SK-N-SH treated with all-trans-retinoic acid at 6 μM for 48 hours (cell line): ENCODE data around the gene THRB.

Source experiments
- ATAC-seq: fragments of 200-7000 bp; cut with Tn5 transposase; 3 replicates; pipeline ENCODE4 v1.9.1; 2020; ENCODE audit warnings: mild to moderate bottlenecking, moderate library complexity
- ARNTL ChIP-seq: fragments of 450-650 bp; formaldehyde crosslinking; IDR thresholded peaks from 2 replicates; pipeline ENCODE4 v1.5.0; 2020; ENCODE audit warnings: low read depth, mild to moderate bottlenecking, moderate library complexity, borderline replicate concordance
- BACH2 ChIP-seq: fragments of 250-450 bp; sonication (Bioruptor Pico); IDR thresholded peaks from 2 replicates; pipeline ENCODE4 v1.9.0; 2021; ENCODE audit warnings: mild to moderate bottlenecking, borderline replicate concordance
- CREB5 ChIP-seq: fragments of 250-450 bp; sonication (Bioruptor Pico); IDR thresholded peaks from 2 replicates; pipeline ENCODE4 v1.5.1; 2020; ENCODE audit warnings: low read depth, mild to moderate bottlenecking, moderate library complexity
- CSDC2 ChIP-seq: fragments of 250-450 bp; sonication (Bioruptor Pico); IDR thresholded peaks from 2 replicates; pipeline ENCODE4 v1.5.0; 2020; ENCODE audit warnings: mild to moderate bottlenecking, moderate library complexity
- CSRNP3 ChIP-seq: fragments of 250-450 bp; sonication (Bioruptor Pico); IDR thresholded peaks from 2 replicates; pipeline ENCODE4 v1.5.1; 2021; ENCODE audit warnings: mild to moderate bottlenecking, moderate library complexity
- GLIS3 ChIP-seq: fragments of 250-450 bp; sonication (Bioruptor Pico); IDR thresholded peaks from 2 replicates; pipeline ENCODE4 v1.5.0; 2020; ENCODE audit warnings: mild to moderate bottlenecking, moderate library complexity
- ISL1 ChIP-seq: fragments of 250-450 bp; sonication (Bioruptor Pico); IDR thresholded peaks from 2 replicates; pipeline ENCODE4 v2.1.2; 2022; ENCODE audit warnings: mild to moderate bottlenecking, moderate library complexity
- OSR1 ChIP-seq: fragments of 250-450 bp; sonication (Bioruptor Pico); IDR thresholded peaks from 2 replicates; pipeline ENCODE4 v1.8.0; 2022; ENCODE audit warnings: moderate library complexity, mild to moderate bottlenecking, inconsistent platforms
- POU6F1 ChIP-seq: fragments of 250-450 bp; sonication (Bioruptor Pico); IDR thresholded peaks from 2 replicates; pipeline ENCODE4 v1.8.0; 2021; ENCODE audit warnings: low read depth, mild to moderate bottlenecking, moderate library complexity, borderline replicate concordance
- PPARA ChIP-seq: fragments of 250-450 bp; sonication (Bioruptor Pico); IDR thresholded peaks from 2 replicates; pipeline ENCODE4 v1.5.0; 2020; ENCODE audit warnings: mild to moderate bottlenecking, borderline replicate concordance
- RARB ChIP-seq: fragments of 250-450 bp; sonication (Bioruptor Pico); IDR thresholded peaks from 2 replicates; pipeline ENCODE4 v1.8.0; 2021; ENCODE audit warnings: mild to moderate bottlenecking, moderate library complexity
- SNAI2 ChIP-seq: fragments of 250-450 bp; sonication (Bioruptor Pico); IDR thresholded peaks from 2 replicates; pipeline ENCODE4 v1.5.0; 2020; ENCODE audit warnings: mild to moderate bottlenecking, moderate library complexity
- TCF4 ChIP-seq: fragments of 250-450 bp; sonication (Bioruptor Pico); IDR thresholded peaks from 2 replicates; pipeline ENCODE4 v1.8.0; 2021; ENCODE audit warnings: mild to moderate bottlenecking, moderate library complexity, borderline replicate concordance
- TOX ChIP-seq: fragments of 250-450 bp; sonication (Bioruptor Pico); IDR thresholded peaks from 2 replicates; pipeline ENCODE4 v1.8.0; 2021; ENCODE audit warnings: mild to moderate bottlenecking, moderate library complexity, borderline replicate concordance
- TSHZ2 ChIP-seq: fragments of 250-450 bp; sonication (Bioruptor Pico); IDR thresholded peaks from 2 replicates; pipeline ENCODE4 v1.5.0; 2020; ENCODE audit warnings: mild to moderate bottlenecking, moderate library complexity
- ZC3H10 ChIP-seq: fragments of 250-450 bp; sonication (Bioruptor Pico); IDR thresholded peaks from 2 replicates; pipeline ENCODE4 v1.5.1; 2021; ENCODE audit warnings: mild to moderate bottlenecking, moderate library complexity
- ZFP3 ChIP-seq: fragments of 250-450 bp; sonication (Bioruptor Pico); IDR thresholded peaks from 2 replicates; pipeline ENCODE4 v1.5.0; 2020; ENCODE audit warnings: mild to moderate bottlenecking, moderate library complexity
- ZFP30 ChIP-seq: fragments of 450-650 bp; formaldehyde crosslinking; IDR thresholded peaks from 2 replicates; pipeline ENCODE4 v1.5.0; 2022; ENCODE audit warnings: mild to moderate bottlenecking, moderate library complexity
- ZNF565 ChIP-seq: fragments of 450-650 bp; formaldehyde crosslinking; conservative IDR thresholded peaks from 2 replicates; pipeline ENCODE4 v1.5.0; 2020; ENCODE audit warnings: low read depth, mild to moderate bottlenecking, moderate library complexity
- ZNF70 ChIP-seq: fragments of 450-650 bp; formaldehyde crosslinking; IDR thresholded peaks from 2 replicates; pipeline ENCODE4 v1.5.0; 2020; ENCODE audit warnings: mild to moderate bottlenecking, moderate library complexity
- ZNF8 ChIP-seq: fragments of 450-650 bp; formaldehyde crosslinking; IDR thresholded peaks from 2 replicates; pipeline ENCODE4 v1.5.0; 2020; ENCODE audit warnings: mild to moderate bottlenecking, moderate library complexity

The THRB gene

GRCh38 chr3:24273491-24273890 lies 221.2 kb downstream of the THRB start:
- no peak for ATAC-seq
- no peak for TF ChIP-seq GLIS3 (CRISPR knock-in tag)
- no peak for TF ChIP-seq OSR1
- no peak for TF ChIP-seq TCF4 (CRISPR knock-in tag)
- TF ChIP-seq CREB5 (CRISPR knock-in tag): no peak
- no peak for TF ChIP-seq TOX (CRISPR knock-in tag)
- no peak for TF ChIP-seq CSDC2 (CRISPR knock-in tag)
- TF ChIP-seq CSRNP3 (CRISPR knock-in tag): no peak
- TF ChIP-seq PPARA (CRISPR knock-in tag): no peak
- TF ChIP-seq RARB (CRISPR knock-in tag): no peak
- TF ChIP-seq POU6F1: no peak
- TF ChIP-seq ZNF70 (CRISPR knock-in tag): no peak
- TF ChIP-seq ARNTL (CRISPR knock-in tag): no peak
- no peak for TF ChIP-seq SNAI2
- no peak for TF ChIP-seq ZFP30
- TF ChIP-seq ZNF8 (CRISPR knock-in tag): no peak
- no peak for TF ChIP-seq BACH2 (CRISPR knock-in tag)
- no peak for TF ChIP-seq ZNF565 (CRISPR knock-in tag)
- TF ChIP-seq ZC3H10 (CRISPR knock-in tag): no peak
- TF ChIP-seq ISL1 (CRISPR knock-in tag): no peak

- ATAC-seq: no peak
- TF ChIP-seq BACH2 (CRISPR knock-in tag) (no peak), TOX (CRISPR knock-in tag) (no peak), CSDC2 (CRISPR knock-in tag) (no peak), CSRNP3 (CRISPR knock-in tag) (no peak), PPARA (CRISPR knock-in tag) (no peak), ARNTL (CRISPR knock-in tag) (no peak), ZFP30 (no peak), GLIS3 (CRISPR knock-in tag) (no peak), SNAI2 (no peak), CREB5 (CRISPR knock-in tag) (no peak), RARB (CRISPR knock-in tag) (no peak), TCF4 (CRISPR knock-in tag) (no peak), ZNF8 (CRISPR knock-in tag) (no peak), TSHZ2 (CRISPR knock-in tag) (no peak), OSR1 (no peak), ZFP3 (CRISPR knock-in tag) (no peak)
- TF ChIP-seq, all 23 proteins: peak for 0
Measured at GRCh38 chr3:24272875-24273274, 221.8 kb downstream of the THRB start.
